Upper lobe of left lung (tissue), 4 donors: Measurements from ENCODE around the gene CYP2A7.

Experiments
- CTCF ChIP-seq, 6 experiments: fragments of 450-650 bp in 4 of 6; fragments of 200-600 bp in 2 of 6; sonication (generic) in 2 of 6; IDR thresholded peaks; one replicate each; pipeline ENCODE4 v1.5.1; 2016 to 2019; ENCODE audit warnings: antibody characterized with exemption in 6 of 6
- EP300 ChIP-seq, 4 donors: sonication (generic); formaldehyde crosslinking; IDR thresholded peaks; one replicate each; pipeline ENCODE4 v1.5.1; 2017; ENCODE audit warnings: antibody characterized with exemption in 4 of 4, control low read depth in 2 of 4
- POLR2A ChIP-seq, 4 donors: fragments of 450-650 bp; IDR thresholded peaks; one replicate each; pipeline ENCODE4 v1.5.1; 2016 to 2017; ENCODE audit warnings: antibody characterized with exemption in 4 of 4, mild to moderate bottlenecking in 2 of 4

GRCh38 chr19:40906512-40906911 lies 24.5 kb upstream of the CYP2A7 start:
- TF ChIP-seq POLR2A (IDR thresholded peaks at IDR 0.05) (no peak), CTCF (IDR thresholded peaks at IDR 0.05) (no peak), EP300 (IDR thresholded peaks at IDR 0.05) (no peak)
